ENCODE data around the gene PDSS2. TPM values are rescaled to one million over a fixed set of nuclear protein-coding genes. Genes with fewer than 3 reads are reported as not detected.

The PDSS2 gene, protein sequence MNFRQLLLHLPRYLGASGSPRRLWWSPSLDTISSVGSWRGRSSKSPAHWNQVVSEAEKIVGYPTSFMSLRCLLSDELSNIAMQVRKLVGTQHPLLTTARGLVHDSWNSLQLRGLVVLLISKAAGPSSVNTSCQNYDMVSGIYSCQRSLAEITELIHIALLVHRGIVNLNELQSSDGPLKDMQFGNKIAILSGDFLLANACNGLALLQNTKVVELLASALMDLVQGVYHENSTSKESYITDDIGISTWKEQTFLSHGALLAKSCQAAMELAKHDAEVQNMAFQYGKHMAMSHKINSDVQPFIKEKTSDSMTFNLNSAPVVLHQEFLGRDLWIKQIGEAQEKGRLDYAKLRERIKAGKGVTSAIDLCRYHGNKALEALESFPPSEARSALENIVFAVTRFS
- polyA plus RNA-seq = 9.5 to 12.5 TPM (median 11.5 TPM) in 3 replicates
- polyA plus RNA-seq (2011; ENCODE audit: low read depth) = 4.3 TPM
- polyA plus RNA-seq (2011; cell fraction: cytosol; rRNA removed) = 7.2 and 12.3 TPM in 2 replicates
- polyA plus RNA-seq (2011; cell fraction: nucleus; rRNA removed) = 7.7 and 8.1 TPM in 2 replicates
- 7.1 and 8.5 TPM in 2 replicates for polyA plus RNA-seq (2012; ENCODE audit: low replicate concordance)
- polyA minus RNA-seq = 11.7 to 18.1 TPM (median 17.1 TPM) in 3 replicates
- polyA minus RNA-seq (2011; cell fraction: cytosol; rRNA and poly(A)+ RNA removed) = 8.2 TPM
- polyA minus RNA-seq (2011; cell fraction: nucleus; rRNA and poly(A)+ RNA removed) = 13.5 and 13.7 TPM in 2 replicates

DNA sequence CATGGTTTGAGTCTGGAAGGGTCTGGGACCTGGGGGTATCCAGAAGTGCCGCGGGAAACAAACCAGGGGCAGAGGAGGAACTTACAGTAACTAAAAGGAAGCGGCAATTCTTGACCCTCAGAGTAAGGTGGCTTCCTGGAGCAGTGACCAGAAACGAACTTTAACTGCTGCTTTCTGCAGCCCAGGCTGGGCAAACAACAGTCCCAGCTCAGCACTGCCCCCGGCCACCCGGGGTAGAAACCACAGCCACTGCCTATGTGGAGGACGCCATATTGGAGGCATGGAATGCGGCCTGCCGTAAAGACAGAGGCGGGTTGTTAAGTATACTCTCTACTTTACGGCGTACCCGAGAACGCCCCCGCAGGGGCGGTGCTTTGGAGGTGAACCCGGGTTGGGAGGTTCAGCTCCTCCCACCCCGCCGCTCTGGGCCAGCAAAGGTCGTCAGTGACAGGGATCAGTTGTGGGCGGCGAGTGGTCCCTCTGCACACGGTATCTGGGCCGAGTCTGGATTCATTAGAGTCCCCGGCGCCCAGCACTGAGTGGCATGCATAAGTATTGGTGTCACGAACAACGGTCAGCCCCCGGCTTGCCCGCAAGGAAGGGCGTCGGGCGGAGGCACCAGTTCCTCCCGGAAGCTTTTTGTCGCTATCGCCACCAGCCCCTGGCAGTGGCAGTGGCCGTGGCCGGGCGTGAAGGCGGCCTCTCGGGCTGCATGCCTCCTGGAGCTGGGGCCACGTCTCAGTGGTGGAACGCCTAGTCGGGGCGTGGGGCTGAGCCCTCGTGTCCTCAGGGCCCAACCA, at the start of gene PDSS2:
Gene PDSS2 (minus strand): TSS at position 282 of the 800 bp plus-strand sequence. CDS start 279 bp downstream, at position 3.
- FAIRE-seq = peak; percentile 85
- H3K4me1 ChIP-seq (ENCODE audit: control insufficient read depth, extremely low read depth, insufficient read depth, low read length) = peaks cover 5% of the 10 kb centered on the region
- H3K9ac ChIP-seq (ENCODE audit: control insufficient read depth, extremely low read depth, insufficient read depth, low read length) = peak within 1 kb of the TSS; percentile 91
- DNase-seq (ENCODE audit: low read depth, low spot score) = peak; percentile 81
- no peaks in the 10 kb centered on the region for H3K9me1 ChIP-seq (ENCODE audit: control insufficient read depth, extremely low read depth, insufficient read depth, low read length)
- no peaks in the 10 kb centered on the region for H3K9me3 ChIP-seq (ENCODE audit: control insufficient read depth, low read depth, low read length)
- H3K4me3 ChIP-seq (ENCODE audit: control insufficient read depth in 2 of 3, extremely low read depth in 1 of 3, insufficient read depth in 2 of 3, low read depth in 1 of 3, low read length in 3 of 3) = peak within 1 kb of the TSS; percentile 95 to 99 (median 97)
- no peaks in the 10 kb centered on the region for H3K36me3 ChIP-seq (ENCODE audit: control insufficient read depth in 2 of 2, extremely low read depth in 1 of 2, insufficient read depth in 2 of 2, low read length in 2 of 2)
- H3K27ac ChIP-seq (ENCODE audit: control insufficient read depth, insufficient read depth, low read length) = peak within 1 kb of the TSS; percentile 70
- H3K4me2 ChIP-seq (ENCODE audit: control insufficient read depth, extremely low read depth, insufficient read depth, low read depth, low read length) = peak within 1 kb of the TSS; percentile 80
- H3K27me3 ChIP-seq (ENCODE audit: control insufficient read depth, extremely low read depth, insufficient read depth, low read length) = no peaks in the 10 kb centered on the region
- TF ChIP-seq, protein P1, sequence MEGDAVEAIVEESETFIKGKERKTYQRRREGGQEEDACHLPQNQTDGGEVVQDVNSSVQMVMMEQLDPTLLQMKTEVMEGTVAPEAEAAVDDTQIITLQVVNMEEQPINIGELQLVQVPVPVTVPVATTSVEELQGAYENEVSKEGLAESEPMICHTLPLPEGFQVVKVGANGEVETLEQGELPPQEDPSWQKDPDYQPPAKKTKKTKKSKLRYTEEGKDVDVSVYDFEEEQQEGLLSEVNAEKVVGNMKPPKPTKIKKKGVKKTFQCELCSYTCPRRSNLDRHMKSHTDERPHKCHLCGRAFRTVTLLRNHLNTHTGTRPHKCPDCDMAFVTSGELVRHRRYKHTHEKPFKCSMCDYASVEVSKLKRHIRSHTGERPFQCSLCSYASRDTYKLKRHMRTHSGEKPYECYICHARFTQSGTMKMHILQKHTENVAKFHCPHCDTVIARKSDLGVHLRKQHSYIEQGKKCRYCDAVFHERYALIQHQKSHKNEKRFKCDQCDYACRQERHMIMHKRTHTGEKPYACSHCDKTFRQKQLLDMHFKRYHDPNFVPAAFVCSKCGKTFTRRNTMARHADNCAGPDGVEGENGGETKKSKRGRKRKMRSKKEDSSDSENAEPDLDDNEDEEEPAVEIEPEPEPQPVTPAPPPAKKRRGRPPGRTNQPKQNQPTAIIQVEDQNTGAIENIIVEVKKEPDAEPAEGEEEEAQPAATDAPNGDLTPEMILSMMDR (optimal IDR thresholded peaks at IDR 0.05 in 1 of 3, IDR thresholded peaks at IDR 0.05 in 1 of 3, conservative IDR thresholded peaks at IDR 0.05 in 1 of 3; ENCODE audit: extremely low read depth in 1 of 3, insufficient read depth in 2 of 3, low read length in 3 of 3) = peak; percentile 56 to 65 (median 59)
- TF ChIP-seq EZH2 (IDR thresholded peaks at IDR 0.05; ENCODE audit: low read length) = no peak
- dilution Hi-C loops (cut with MboI; ENCODE audit: extremely low pct_ligation_motif_present, low sequenced_read_pairs) = no loop called here
- H3K79me2 ChIP-seq (ENCODE audit: control insufficient read depth, insufficient read depth, low read length) = peaks cover 12% of the 10 kb centered on the region
- H4K20me1 ChIP-seq (ENCODE audit: control insufficient read depth, extremely low read depth, insufficient read depth, low read length) = no peaks in the 10 kb centered on the region
- peak within 1 kb of the TSS; percentile 99 for H2AFZ ChIP-seq (ENCODE audit: control insufficient read depth, low read length)

DNA sequence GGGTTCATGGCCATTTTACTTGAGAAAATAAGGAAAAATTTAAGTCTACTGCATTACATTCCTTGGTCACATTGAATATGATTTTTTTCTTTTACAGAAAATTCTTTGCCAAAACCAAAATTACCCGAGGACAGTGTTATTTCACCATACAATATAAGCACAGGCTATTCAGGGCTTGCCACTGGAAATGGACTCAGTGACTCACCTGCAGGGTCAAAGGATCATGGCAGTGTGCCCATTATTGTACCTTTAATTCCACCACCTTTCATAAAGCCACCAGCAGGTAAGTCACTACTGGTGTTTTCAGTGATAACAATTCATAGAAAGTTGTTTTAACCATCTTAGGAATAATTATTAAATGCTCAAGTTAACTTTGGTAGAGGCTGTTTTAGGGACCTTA, 46.8 kb upstream of the PDSS2 start:
- H3K9me1 ChIP-seq (ENCODE audit: control insufficient read depth, extremely low read depth, insufficient read depth, low read length) = no peaks in the 10 kb centered on the region
- H3K27ac ChIP-seq (ENCODE audit: control insufficient read depth, insufficient read depth, low read length) = no peak overlapping the region
- TF ChIP-seq EZH2 (IDR thresholded peaks at IDR 0.05; ENCODE audit: low read length) = no peak
- TF ChIP-seq, protein P1 (optimal IDR thresholded peaks at IDR 0.05 in 1 of 3, IDR thresholded peaks at IDR 0.05 in 1 of 3, conservative IDR thresholded peaks at IDR 0.05 in 1 of 3; ENCODE audit: extremely low read depth in 1 of 3, insufficient read depth in 2 of 3, low read length in 3 of 3) = no peak
- no peaks in the 10 kb centered on the region for H3K36me3 ChIP-seq (ENCODE audit: control insufficient read depth in 2 of 2, extremely low read depth in 1 of 2, insufficient read depth in 2 of 2, low read length in 2 of 2)
- peaks cover 10% of the 10 kb centered on the region for H3K27me3 ChIP-seq (ENCODE audit: control insufficient read depth, extremely low read depth, insufficient read depth, low read length)
- H3K4me3 ChIP-seq (ENCODE audit: control insufficient read depth in 2 of 3, extremely low read depth in 1 of 3, insufficient read depth in 2 of 3, low read depth in 1 of 3, low read length in 3 of 3) = no peak overlapping the region
- H4K20me1 ChIP-seq (ENCODE audit: control insufficient read depth, extremely low read depth, insufficient read depth, low read length) = no peaks in the 10 kb centered on the region
- no peaks in the 10 kb centered on the region for H3K9me3 ChIP-seq (ENCODE audit: control insufficient read depth, low read depth, low read length)
- H3K9ac ChIP-seq (ENCODE audit: control insufficient read depth, extremely low read depth, insufficient read depth, low read length) = no peak overlapping the region
- no peak for FAIRE-seq
- H3K4me1 ChIP-seq (ENCODE audit: control insufficient read depth, extremely low read depth, insufficient read depth, low read length) = no peaks in the 10 kb centered on the region
- dilution Hi-C loops (cut with MboI; ENCODE audit: extremely low pct_ligation_motif_present, low sequenced_read_pairs) = no loop called here
- no peaks in the 10 kb centered on the region for H3K79me2 ChIP-seq (ENCODE audit: control insufficient read depth, insufficient read depth, low read length)
- DNase-seq (ENCODE audit: low read depth, low spot score) = no peak
- no peak overlapping the region for H3K4me2 ChIP-seq (ENCODE audit: control insufficient read depth, extremely low read depth, insufficient read depth, low read depth, low read length)
- H2AFZ ChIP-seq (ENCODE audit: control insufficient read depth, low read length) = no peak overlapping the region

Data from keratinocyte (primary cell).